Adrenal gland (tissue), 5 donors: ENCODE measurements around the gene MAP2K4.

ENCODE experiments used
- POLR2A ChIP-seq, 2 donors: fragments of 450-650 bp; IDR thresholded peaks; one replicate each; pipeline ENCODE4 v1.6.1; 2017; ENCODE audit warnings: antibody characterized with exemption in 2 of 2, mild to moderate bottlenecking in 2 of 2, moderate library complexity in 1 of 2
- TF ChIP-seq, protein P1 (sequence below), 6 experiments: fragments of 450-650 bp in 4 of 6; fragments of 200-600 bp in 2 of 6; sonication (generic) in 1 of 6; IDR thresholded peaks; 1 replicate in 5 of 6; 2 replicates in 1 of 6; pipeline versions ENCODE4 v1.5.1 to v1.8.0; 2016 to 2021; ENCODE audit warnings: antibody characterized with exemption in 6 of 6, mild to moderate bottlenecking in 2 of 6, moderate library complexity in 1 of 6
- donor health status: DM: no; HTN: no; CAD: no.

DNA sequence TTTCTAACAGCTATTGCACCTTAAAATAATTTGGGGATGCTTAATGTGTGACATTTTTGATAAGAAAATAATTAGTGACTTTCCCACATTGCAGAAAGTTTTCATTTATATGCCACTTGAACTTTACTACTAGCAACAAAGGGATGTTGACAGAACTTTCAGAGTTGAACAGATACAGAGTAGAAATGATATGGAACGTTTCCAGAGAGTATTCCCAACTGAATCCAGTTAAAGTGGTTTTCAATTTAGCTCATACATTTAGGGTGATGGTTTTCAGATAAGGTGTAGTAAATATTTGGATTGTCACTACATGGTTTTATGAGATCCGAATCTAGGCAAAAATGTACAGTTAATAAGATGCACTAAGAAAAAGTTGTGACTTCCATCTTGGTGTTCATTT, 17.3 kb downstream of the MAP2K4 start:
- TF ChIP-seq, protein P1, sequence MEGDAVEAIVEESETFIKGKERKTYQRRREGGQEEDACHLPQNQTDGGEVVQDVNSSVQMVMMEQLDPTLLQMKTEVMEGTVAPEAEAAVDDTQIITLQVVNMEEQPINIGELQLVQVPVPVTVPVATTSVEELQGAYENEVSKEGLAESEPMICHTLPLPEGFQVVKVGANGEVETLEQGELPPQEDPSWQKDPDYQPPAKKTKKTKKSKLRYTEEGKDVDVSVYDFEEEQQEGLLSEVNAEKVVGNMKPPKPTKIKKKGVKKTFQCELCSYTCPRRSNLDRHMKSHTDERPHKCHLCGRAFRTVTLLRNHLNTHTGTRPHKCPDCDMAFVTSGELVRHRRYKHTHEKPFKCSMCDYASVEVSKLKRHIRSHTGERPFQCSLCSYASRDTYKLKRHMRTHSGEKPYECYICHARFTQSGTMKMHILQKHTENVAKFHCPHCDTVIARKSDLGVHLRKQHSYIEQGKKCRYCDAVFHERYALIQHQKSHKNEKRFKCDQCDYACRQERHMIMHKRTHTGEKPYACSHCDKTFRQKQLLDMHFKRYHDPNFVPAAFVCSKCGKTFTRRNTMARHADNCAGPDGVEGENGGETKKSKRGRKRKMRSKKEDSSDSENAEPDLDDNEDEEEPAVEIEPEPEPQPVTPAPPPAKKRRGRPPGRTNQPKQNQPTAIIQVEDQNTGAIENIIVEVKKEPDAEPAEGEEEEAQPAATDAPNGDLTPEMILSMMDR (IDR thresholded peaks at IDR 0.05): no peak
- TF ChIP-seq POLR2A (IDR thresholded peaks at IDR 0.05): no peak
